Effector memory CD4-positive, alpha-beta T cell (primary cell): Measurements from ENCODE around the gene MACROD2.

Experiments
- DNase-seq, 3 donors: peaks; one replicate each; pipeline ENCODE4 v3.0.0-alpha.2; 2020
- H3K27ac ChIP-seq: 2 replicates; pipeline ENCODE4 v1.7.0; 2013; ENCODE audit warnings: mild to moderate bottlenecking, low read length, moderate library complexity; ENCODE audit not compliant: insufficient read depth, poor library complexity, severe bottlenecking
- H3K27me3 ChIP-seq: replicated peaks from 2 replicates; pipeline ENCODE4 v1.7.0; 2013; ENCODE audit warnings: mild to moderate bottlenecking, low read length; ENCODE audit not compliant: insufficient read depth, control insufficient read depth, poor library complexity, severe bottlenecking
- H3K36me3 ChIP-seq: 2 replicates; pipeline ENCODE4 v1.7.0; 2013; ENCODE audit warnings: mild to moderate bottlenecking, low read length, moderate library complexity; ENCODE audit not compliant: control insufficient read depth, insufficient read depth
- H3K4me1 ChIP-seq: 2 replicates; pipeline ENCODE4 v1.7.0; 2013; ENCODE audit warnings: low read length, mild to moderate bottlenecking; ENCODE audit not compliant: control insufficient read depth, insufficient read depth, poor library complexity, severe bottlenecking
- H3K4me3 ChIP-seq: 2 replicates; pipeline ENCODE4 v1.7.0; 2013; ENCODE audit warnings: low read length, low read depth, mild to moderate bottlenecking; ENCODE audit not compliant: insufficient read depth, poor library complexity, severe bottlenecking
- H3K9me3 ChIP-seq: 2 replicates; pipeline ENCODE4 v1.7.0; 2013; ENCODE audit warnings: mild to moderate bottlenecking, low read length, moderate library complexity; ENCODE audit not compliant: control insufficient read depth

The MACROD2 gene

GRCh38 chr20:15332711-15333160 is 1337.4 kb downstream of the MACROD2 start:
- Histone ChIP-seq H3K4me1 (no peaks in the 10 kb centered on the region), H3K27ac (no peak overlapping the region), H3K9me3 (no peaks in the 10 kb centered on the region), H3K36me3 (no peaks in the 10 kb centered on the region), H3K27me3 (no peaks in the 10 kb centered on the region), H3K4me3 (no peak overlapping the region)
- no peak for DNase-seq

- no peak overlapping the region for H3K27ac ChIP-seq
- no peaks in the 10 kb centered on the region for H3K9me3 ChIP-seq
- no peaks in the 10 kb centered on the region for H3K27me3 ChIP-seq
- no peaks in the 10 kb centered on the region for H3K4me1 ChIP-seq
- no peaks in the 10 kb centered on the region for H3K36me3 ChIP-seq
- H3K4me3 ChIP-seq: no peak overlapping the region
- DNase-seq: no peak
Observed at GRCh38 chr20:15333170-15333569, 1337.9 kb downstream of the MACROD2 start.

DNA sequence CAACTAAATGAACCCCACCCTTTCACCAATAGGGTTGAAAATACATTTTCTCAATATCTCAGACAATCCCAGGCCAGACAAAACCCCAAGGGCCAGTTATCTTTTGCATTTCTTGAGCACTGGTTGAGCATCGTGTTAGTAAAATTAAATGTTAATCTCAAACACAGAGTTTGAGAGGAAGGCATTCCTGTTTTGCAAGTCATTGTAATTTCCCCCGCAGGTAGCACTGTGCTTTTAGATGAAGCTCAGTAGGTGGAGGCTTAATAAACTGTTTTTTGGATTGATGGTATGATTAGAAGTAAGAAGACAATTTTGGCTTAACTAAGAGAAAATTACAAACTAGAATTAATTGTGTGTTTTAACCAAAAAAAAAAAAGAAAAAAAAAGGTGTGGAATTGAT is 1340.7 kb downstream of the MACROD2 start:
- H3K27me3 ChIP-seq: no peaks in the 10 kb centered on the region

DNA sequence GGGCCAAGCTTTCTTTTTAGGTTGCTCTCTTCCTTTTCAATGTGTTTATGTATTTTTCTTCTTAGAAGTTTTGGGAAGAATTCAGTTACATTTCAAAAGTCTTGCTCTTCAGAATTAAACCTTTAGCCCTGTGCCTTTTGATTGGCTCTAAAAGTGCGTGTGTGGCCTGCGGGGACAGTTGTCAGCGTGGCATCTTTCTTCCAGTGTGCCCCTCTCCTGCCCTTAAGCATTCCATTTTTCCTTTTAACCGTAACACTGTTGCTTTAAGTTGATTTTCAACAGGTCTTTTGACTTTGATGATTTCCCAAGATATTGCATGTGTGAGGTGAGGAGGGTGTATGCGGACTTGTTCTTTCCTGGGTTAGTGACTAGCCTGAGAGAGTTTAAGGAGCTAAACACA is 1341.2 kb downstream of the MACROD2 start:
- Histone ChIP-seq H3K36me3 (no peaks in the 10 kb centered on the region), H3K4me1 (no peaks in the 10 kb centered on the region), H3K27ac (no peak overlapping the region), H3K4me3 (no peak overlapping the region), H3K27me3 (no peaks in the 10 kb centered on the region), H3K9me3 (no peaks in the 10 kb centered on the region)
- no peak for DNase-seq

More for the DNA sequence above, 1340.7 kb downstream of the MACROD2 start:
- Histone ChIP-seq H3K9me3 (no peaks in the 10 kb centered on the region), H3K27ac (no peak overlapping the region), H3K4me1 (no peaks in the 10 kb centered on the region), H3K36me3 (no peaks in the 10 kb centered on the region), H3K4me3 (no peak overlapping the region)
- no peak for DNase-seq

- Histone ChIP-seq H3K4me1 (no peaks in the 10 kb centered on the region), H3K27me3 (no peaks in the 10 kb centered on the region), H3K4me3 (no peak overlapping the region), H3K27ac (no peak overlapping the region), H3K36me3 (no peaks in the 10 kb centered on the region), H3K9me3 (no peaks in the 10 kb centered on the region)
- DNase-seq: no peak
Observed at GRCh38 chr20:15339264-15339663, 1343.9 kb downstream of the MACROD2 start.

DNA sequence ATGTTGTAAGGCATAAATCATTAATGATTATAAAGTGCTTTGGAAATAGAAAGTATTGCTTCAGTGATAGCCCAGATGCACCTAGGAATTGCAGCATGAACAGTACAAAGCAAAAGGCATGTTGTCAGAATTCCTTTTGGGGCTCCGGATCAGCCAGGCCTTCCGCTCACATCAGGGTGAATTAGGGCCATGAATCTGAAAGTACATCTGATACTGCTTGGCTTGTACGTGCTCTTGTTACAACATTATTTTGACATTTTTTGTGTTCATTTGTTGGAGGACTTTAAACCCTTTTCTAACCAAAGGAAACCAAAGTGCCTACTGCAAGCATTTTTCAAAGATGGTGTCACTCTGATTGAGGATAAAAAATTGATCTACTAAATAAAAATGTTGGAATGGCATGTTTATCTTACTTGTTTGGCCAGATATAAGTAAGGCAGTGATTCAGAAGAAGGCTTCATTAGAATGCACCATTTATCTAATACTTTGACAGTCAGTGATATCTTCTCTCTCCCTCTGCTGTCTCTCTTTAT is 1347.7 kb downstream of the MACROD2 start:
- no peaks in the 10 kb centered on the region for H3K27me3 ChIP-seq
- no peaks in the 10 kb centered on the region for H3K9me3 ChIP-seq
- H3K27ac ChIP-seq: no peak overlapping the region
- H3K4me3 ChIP-seq: no peak overlapping the region
- DNase-seq: no peak
- no peaks in the 10 kb centered on the region for H3K4me1 ChIP-seq
- no peaks in the 10 kb centered on the region for H3K36me3 ChIP-seq

GRCh38 chr20:15345287-15345686 is 1350.0 kb downstream of the MACROD2 start:
- no peak for DNase-seq
- Histone ChIP-seq H3K27ac (no peak overlapping the region), H3K4me3 (no peak overlapping the region), H3K4me1 (no peaks in the 10 kb centered on the region), H3K9me3 (no peaks in the 10 kb centered on the region), H3K36me3 (no peaks in the 10 kb centered on the region), H3K27me3 (no peaks in the 10 kb centered on the region)

DNA sequence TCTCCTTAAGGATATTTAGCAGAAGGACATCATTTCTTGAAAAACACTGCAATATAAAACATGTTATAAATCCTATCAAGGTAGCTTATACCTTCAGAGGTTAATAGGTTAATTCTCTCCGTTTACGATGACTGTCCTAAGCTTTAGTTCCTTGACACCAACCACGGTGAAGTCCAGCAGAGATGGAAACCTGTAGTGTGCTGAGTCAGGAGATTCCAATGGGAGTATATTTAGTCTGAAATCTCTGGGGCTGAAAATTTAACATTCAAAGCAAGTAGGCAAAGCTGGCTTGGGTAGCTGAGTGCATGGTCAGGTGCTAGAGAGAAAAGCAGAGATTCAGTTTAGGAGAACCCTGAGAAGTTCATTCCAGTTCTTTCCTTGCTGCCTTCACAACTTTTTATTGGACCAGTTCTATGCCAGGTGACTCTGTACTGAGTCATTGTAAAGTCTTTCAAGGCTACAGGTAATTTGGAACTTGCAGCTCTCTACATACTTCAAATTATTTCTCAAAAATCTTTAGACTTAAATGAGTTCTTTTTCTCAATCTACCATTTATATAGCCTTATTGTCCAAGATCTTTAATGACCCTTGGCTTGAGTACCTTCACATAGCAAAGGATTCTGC is 1351.5 kb downstream of the MACROD2 start:
- DNase-seq: no peak
- no peak overlapping the region for H3K27ac ChIP-seq
- no peak overlapping the region for H3K4me3 ChIP-seq
- H3K9me3 ChIP-seq: no peaks in the 10 kb centered on the region
- no peaks in the 10 kb centered on the region for H3K4me1 ChIP-seq
- no peaks in the 10 kb centered on the region for H3K27me3 ChIP-seq
- H3K36me3 ChIP-seq: no peaks in the 10 kb centered on the region

DNA sequence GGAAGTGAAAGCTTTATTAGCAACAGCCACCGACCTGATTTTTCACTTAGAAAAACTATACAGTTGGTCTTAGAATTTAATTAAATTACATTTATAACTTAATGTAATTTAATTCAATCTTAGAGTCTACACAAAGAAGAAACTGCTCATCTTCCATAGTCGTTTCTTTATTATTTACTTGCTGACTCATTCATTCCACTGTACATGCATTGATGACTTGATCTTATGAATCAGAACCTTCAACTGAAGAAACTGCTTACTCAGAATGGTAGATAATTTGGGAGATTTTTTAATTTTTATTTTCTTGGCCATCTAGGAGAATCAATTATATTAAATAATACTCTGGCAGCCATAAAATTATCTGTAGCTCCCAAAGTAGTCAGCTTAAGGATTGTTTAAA is 1363.7 kb downstream of the MACROD2 start:
- H3K27me3 ChIP-seq: no peaks in the 10 kb centered on the region
- H3K9me3 ChIP-seq: no peaks in the 10 kb centered on the region
- DNase-seq: no peak
- H3K27ac ChIP-seq: no peak overlapping the region
- H3K4me3 ChIP-seq: no peak overlapping the region
- no peaks in the 10 kb centered on the region for H3K36me3 ChIP-seq
- H3K4me1 ChIP-seq: no peaks in the 10 kb centered on the region

DNA sequence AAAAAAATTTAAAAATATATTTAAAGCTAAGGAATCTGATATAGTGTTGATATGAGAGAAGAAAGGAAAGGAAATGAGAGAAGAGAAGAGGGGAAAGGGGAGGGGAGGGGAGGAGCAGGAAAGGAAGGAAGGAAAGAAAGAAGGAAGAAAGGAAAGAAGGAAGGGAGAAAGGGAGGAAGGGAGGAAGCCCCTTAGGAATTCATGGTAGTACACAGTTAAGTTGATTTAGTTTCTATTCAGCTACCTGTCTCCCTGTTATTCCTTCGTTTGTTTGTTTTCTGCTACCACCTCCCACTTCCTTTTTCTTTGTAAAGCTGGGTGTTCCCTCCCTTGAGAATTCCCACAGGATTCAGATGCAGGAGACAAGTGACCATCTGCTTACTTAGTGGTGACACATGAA is 1367.5 kb downstream of the MACROD2 start:
- Histone ChIP-seq H3K27ac (no peak overlapping the region), H3K4me3 (no peak overlapping the region), H3K9me3 (no peaks in the 10 kb centered on the region), H3K36me3 (no peaks in the 10 kb centered on the region), H3K27me3 (no peaks in the 10 kb centered on the region), H3K4me1 (no peaks in the 10 kb centered on the region)
- no peak for DNase-seq
